Trophoblast cell (in vitro differentiated cells and primary cell): ENCODE data around the gene TSPO.

Experiments used
- DNase-seq, 2 donors: peaks; one replicate each; pipeline ENCODE4 v3.0.0-alpha.2; 2016
- H2AFZ ChIP-seq: 2 replicates; pipeline ENCODE4 v1.6.1; 2013; ENCODE audit warnings: low read length, moderate library complexity, mild to moderate bottlenecking; ENCODE audit not compliant: insufficient read depth, poor library complexity
- H2AK5ac ChIP-seq: 2 replicates; pipeline ENCODE4 v1.6.1; 2013; ENCODE audit warnings: mild to moderate bottlenecking, low read length
- H2BK120ac ChIP-seq: 2 replicates; pipeline ENCODE4 v1.6.1; 2013; ENCODE audit warnings: low read length, mild to moderate bottlenecking, moderate library complexity; ENCODE audit not compliant: insufficient read depth, poor library complexity
- H2BK12ac ChIP-seq: 2 replicates; pipeline ENCODE4 v1.6.1; 2013; ENCODE audit warnings: mild to moderate bottlenecking, low read length, moderate library complexity
- H2BK5ac ChIP-seq: 2 replicates; pipeline ENCODE4 v1.6.1; 2013; ENCODE audit warnings: low read length, low read depth, moderate library complexity, mild to moderate bottlenecking; ENCODE audit not compliant: poor library complexity
- H3K14ac ChIP-seq: 2 replicates; pipeline ENCODE4 v1.6.1; 2013; ENCODE audit warnings: mild to moderate bottlenecking, low read length
- H3K18ac ChIP-seq: 2 replicates; pipeline ENCODE4 v1.6.1; 2013; ENCODE audit warnings: mild to moderate bottlenecking, low read length
- H3K23ac ChIP-seq: 2 replicates; pipeline ENCODE4 v1.6.1; 2013; ENCODE audit warnings: low read length
- H3K27ac ChIP-seq: 2 replicates; pipeline ENCODE4 v1.5.1; 2013; ENCODE audit warnings: low read depth, mild to moderate bottlenecking, inconsistent platforms, low read length, moderate library complexity
- H3K27me3 ChIP-seq: 2 replicates; pipeline ENCODE4 v1.6.1; 2013; ENCODE audit warnings: inconsistent platforms, mild to moderate bottlenecking, low read length, moderate library complexity; ENCODE audit not compliant: insufficient read depth
- H3K36me3 ChIP-seq, 2 experiments: 1 replicate in 1 of 2; 2 replicates in 1 of 2; pipeline ENCODE4 v1.6.1; 2013; ENCODE audit warnings: low read length in 2 of 2, mild to moderate bottlenecking in 2 of 2, moderate library complexity in 1 of 2; ENCODE audit not compliant: insufficient read depth in 2 of 2, control insufficient read depth in 1 of 2
- H3K4ac ChIP-seq: 2 replicates; pipeline ENCODE4 v1.6.1; 2013; ENCODE audit warnings: low read depth, mild to moderate bottlenecking, low read length, moderate library complexity
- H3K4me1 ChIP-seq, 2 experiments: 1 replicate in 1 of 2; 2 replicates in 1 of 2; pipeline ENCODE4 v1.6.1; 2013; ENCODE audit warnings: low read length in 2 of 2, mild to moderate bottlenecking in 2 of 2, moderate library complexity in 1 of 2; ENCODE audit not compliant: insufficient read depth in 2 of 2, control insufficient read depth in 1 of 2
- H3K4me2 ChIP-seq: 2 replicates; pipeline ENCODE4 v1.6.1; 2013; ENCODE audit warnings: inconsistent platforms, mild to moderate bottlenecking, low read length, moderate library complexity
- H3K4me3 ChIP-seq: 2 replicates; pipeline ENCODE4 v1.5.1; 2013; ENCODE audit warnings: mild to moderate bottlenecking, low read depth, low read length, inconsistent platforms
- H3K79me1 ChIP-seq: one replicate; pipeline ENCODE4 v1.6.1; 2013; ENCODE audit warnings: low read length
- H3K79me2 ChIP-seq: 2 replicates; pipeline ENCODE4 v1.6.1; 2013; ENCODE audit warnings: low read length, mild to moderate bottlenecking; ENCODE audit not compliant: control insufficient read depth, insufficient read depth, poor library complexity
- H3K9ac ChIP-seq: 2 replicates; pipeline ENCODE4 v1.6.1; 2013; ENCODE audit warnings: mild to moderate bottlenecking, low read length
- H3K9me3 ChIP-seq: 2 replicates; pipeline ENCODE4 v1.6.1; 2013; ENCODE audit warnings: low read depth, mild to moderate bottlenecking, control low read depth, inconsistent platforms, low read length; ENCODE audit not compliant: insufficient read depth
- H4K12ac ChIP-seq: 2 replicates; pipeline ENCODE4 v1.6.1; 2013; ENCODE audit warnings: low read depth, mild to moderate bottlenecking, low read length, moderate library complexity
- H4K8ac ChIP-seq: 2 replicates; pipeline ENCODE4 v1.6.1; 2013; ENCODE audit warnings: low read depth, mild to moderate bottlenecking, low read length, moderate library complexity
- H4K91ac ChIP-seq: one replicate; pipeline ENCODE4 v1.6.1; 2013; ENCODE audit warnings: low read depth, mild to moderate bottlenecking, low read length, moderate library complexity
- WGBS: extraction: QIAGEN DNeasy Blood & Tissue Kit; methylation state at CpG from one replicate; pipeline ENCODE4 v1.1.7; 2013; ENCODE audit warnings: missing lambda C conversion rate; ENCODE audit not compliant: insufficient read length, insufficient coverage; ENCODE audit errors: extremely low coverage; 5-methylcytosine and 5-hydroxymethylcytosine counted together

Gene TSPO

GRCh38 chr22:43201486-43202219, 50.3 kb downstream of the TSPO start:
- Histone ChIP-seq H2AK5ac (no peak overlapping the region), H3K23ac (no peak overlapping the region), H3K14ac (no peak overlapping the region), H4K12ac (no peak overlapping the region), H3K79me2 (no peaks in the 10 kb centered on the region), H3K36me3 (no peaks in the 10 kb centered on the region), H3K4me3 (no peak overlapping the region), H2BK120ac (no peak overlapping the region), H3K4me2 (no peak overlapping the region), H3K27ac (no peak overlapping the region), H3K18ac (no peak overlapping the region), H3K4me1 (no peaks in the 10 kb centered on the region), H3K9ac (no peak overlapping the region), H3K9me3 (peaks cover 9% of the 10 kb centered on the region), H3K27me3 (no peaks in the 10 kb centered on the region), H2BK5ac (no peak overlapping the region), H4K8ac (no peak overlapping the region), H4K91ac (no peak overlapping the region), H3K4ac (no peak overlapping the region), H2AFZ (no peak overlapping the region), H2BK12ac (no peak overlapping the region), H3K79me1 (no peaks in the 10 kb centered on the region)
- no CpG with 5 or more reads among the region's 26 CpGs for WGBS
- no peak for DNase-seq

- H3K9me3 ChIP-seq, result peaks cover 9% of the 10 kb centered on the region
- H3K23ac ChIP-seq, result no peak overlapping the region
- no peak overlapping the region for H2BK120ac ChIP-seq
- H2AK5ac ChIP-seq, result no peak overlapping the region
- no peak overlapping the region for H3K4me2 ChIP-seq
- H3K79me2 ChIP-seq, result no peaks in the 10 kb centered on the region
- H3K14ac ChIP-seq, result no peak overlapping the region
- no peak overlapping the region for H4K8ac ChIP-seq
- H2AFZ ChIP-seq, result no peak overlapping the region
- WGBS, result no CpG with 5 or more reads among the region's 10 CpGs
- no peaks in the 10 kb centered on the region for H3K4me1 ChIP-seq
- no peak overlapping the region for H3K4me3 ChIP-seq
- H3K79me1 ChIP-seq, result no peaks in the 10 kb centered on the region
- no peaks in the 10 kb centered on the region for H3K27me3 ChIP-seq
- no peak overlapping the region for H2BK12ac ChIP-seq
- no peak overlapping the region for H3K18ac ChIP-seq
- H4K12ac ChIP-seq, result no peak overlapping the region
- DNase-seq, result no peak
- H3K36me3 ChIP-seq, result no peaks in the 10 kb centered on the region
- H3K9ac ChIP-seq, result no peak overlapping the region
- no peak overlapping the region for H3K27ac ChIP-seq
- no peak overlapping the region for H4K91ac ChIP-seq
- H3K4ac ChIP-seq, result no peak overlapping the region
- no peak overlapping the region for H2BK5ac ChIP-seq
Measured at GRCh38 chr22:43202326-43202725, 51.0 kb downstream of the TSPO start.

- Histone ChIP-seq H3K18ac (no peak overlapping the region), H3K27me3 (no peaks in the 10 kb centered on the region), H2AFZ (no peak overlapping the region), H3K9ac (no peak overlapping the region), H2BK5ac (no peak overlapping the region), H3K36me3 (no peaks in the 10 kb centered on the region), H2BK120ac (no peak overlapping the region), H2AK5ac (no peak overlapping the region), H3K79me1 (no peaks in the 10 kb centered on the region), H3K79me2 (no peaks in the 10 kb centered on the region), H3K4me2 (no peak overlapping the region), H3K27ac (no peak overlapping the region), H4K91ac (no peak overlapping the region), H3K4ac (no peak overlapping the region), H3K4me3 (no peak overlapping the region), H3K14ac (no peak overlapping the region), H3K4me1 (no peaks in the 10 kb centered on the region), H4K12ac (no peak overlapping the region), H3K23ac (no peak overlapping the region), H3K9me3 (peaks cover 9% of the 10 kb centered on the region), H4K8ac (no peak overlapping the region), H2BK12ac (no peak overlapping the region)
- DNase-seq, result no peak
- no CpG with 5 or more reads among the region's 13 CpGs for WGBS
Measured at GRCh38 chr22:43202756-43203410, 51.5 kb downstream of the TSPO start.

GRCh38 chr22:43203471-43203981, 52.2 kb downstream of the TSPO start:
- Histone ChIP-seq H2AK5ac (no peak overlapping the region), H3K18ac (no peak overlapping the region), H3K4me3 (no peak overlapping the region), H3K9ac (no peak overlapping the region), H2AFZ (no peak overlapping the region), H3K4ac (no peak overlapping the region), H3K4me2 (no peak overlapping the region), H2BK120ac (no peak overlapping the region), H3K27ac (no peak overlapping the region), H3K23ac (no peak overlapping the region), H4K8ac (no peak overlapping the region), H3K79me1 (no peaks in the 10 kb centered on the region), H2BK12ac (no peak overlapping the region), H3K14ac (no peak overlapping the region), H4K12ac (no peak overlapping the region), H3K9me3 (peaks cover 6% of the 10 kb centered on the region), H3K27me3 (no peaks in the 10 kb centered on the region), H3K36me3 (no peaks in the 10 kb centered on the region), H4K91ac (no peak overlapping the region), H3K4me1 (no peaks in the 10 kb centered on the region), H3K79me2 (no peaks in the 10 kb centered on the region), H2BK5ac (no peak overlapping the region)
- WGBS, result no CpG with 5 or more reads among the region's 20 CpGs
- DNase-seq, result no peak
